HAP-1 (cell line): ENCODE results near the gene CIT.

Experiments
- DNase-seq, 2 experiments: peaks; one replicate each; pipeline ENCODE4 v3.0.0-alpha.2; 2016 to 2020; ENCODE audit warnings: low spot score in 2 of 2
- H3K27me3 ChIP-seq: fragments of 250-450 bp; sonication (Bioruptor Pico); 2 replicates; pipeline ENCODE4 v1.5.1; 2020; ENCODE audit warnings: low read depth, mild to moderate bottlenecking, moderate library complexity
- H3K36me3 ChIP-seq: fragments of 250-450 bp; sonication (Bioruptor Pico); replicated peaks from 2 replicates; pipeline ENCODE4 v1.5.1; 2020; ENCODE audit warnings: mild to moderate bottlenecking
- H3K4me1 ChIP-seq: fragments of 250-450 bp; sonication (Bioruptor Pico); 2 replicates; pipeline ENCODE4 v1.5.1; 2020; ENCODE audit warnings: mild to moderate bottlenecking
- H3K4me3 ChIP-seq: fragments of 250-450 bp; sonication (Bioruptor Pico); 2 replicates; pipeline ENCODE4 v1.5.1; 2020; ENCODE audit warnings: mild to moderate bottlenecking, moderate library complexity
- H3K9me3 ChIP-seq: fragments of 250-450 bp; sonication (Bioruptor Pico); 2 replicates; pipeline ENCODE4 v1.5.1; 2020; ENCODE audit warnings: mild to moderate bottlenecking, moderate library complexity
- in situ Hi-C: fragments of 300-500 bp; cut with MboI; formaldehyde crosslinking; loops from 3 replicates; pipeline ENCODE4 v1.14.3; 2020; ENCODE audit warnings: low sequenced_read_pairs, inconsistent platforms, mixed read lengths

Gene CIT

DNA sequence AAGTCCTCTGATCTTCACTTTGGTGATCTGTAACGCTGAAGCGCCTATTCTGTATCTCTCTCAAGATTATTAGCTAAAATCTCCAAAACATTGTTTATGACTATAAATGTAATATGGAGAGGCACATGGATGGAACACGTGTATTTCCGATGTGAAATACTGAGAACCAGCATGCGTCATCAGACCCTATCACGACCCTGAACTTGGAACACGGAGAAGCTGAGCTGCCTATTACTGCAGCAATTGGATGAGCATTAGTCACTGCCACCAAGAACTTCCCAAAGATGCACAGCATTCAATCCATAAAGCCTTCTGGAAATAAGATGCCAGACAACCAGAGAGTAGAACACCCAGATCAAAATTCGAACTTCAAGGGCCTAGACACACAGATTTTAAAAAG is 147.2 kb downstream of the CIT start:
- Histone ChIP-seq H3K9me3 (no peaks in the 10 kb centered on the region), H3K27me3 (no peaks in the 10 kb centered on the region), H3K4me3 (no peak overlapping the region), H3K4me1 (no peaks in the 10 kb centered on the region), H3K36me3 (peaks cover 56% of the 10 kb centered on the region)
- DNase-seq: no peak
- in situ Hi-C loops: no loop called here

DNA sequence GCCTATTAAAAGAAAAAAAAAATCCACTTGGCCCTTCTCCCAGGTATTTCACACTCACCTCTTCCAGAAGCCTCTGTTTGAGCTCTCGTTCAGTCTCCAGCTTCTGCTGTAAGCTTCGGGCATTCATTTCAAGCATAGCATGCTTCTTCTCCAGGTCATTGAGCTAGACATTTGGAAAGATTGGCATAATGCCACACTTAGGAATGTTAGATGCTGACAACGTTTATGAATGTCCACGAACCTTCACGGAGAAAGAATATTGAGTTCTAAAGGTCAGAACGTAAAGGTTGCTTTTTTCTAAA is 148.7 kb downstream of the CIT start:
- H3K4me3 ChIP-seq: no peak overlapping the region
- H3K9me3 ChIP-seq: no peaks in the 10 kb centered on the region
- H3K27me3 ChIP-seq: no peaks in the 10 kb centered on the region
- no peaks in the 10 kb centered on the region for H3K4me1 ChIP-seq
- in situ Hi-C loops: no loop called here
- peaks cover 45% of the 10 kb centered on the region for H3K36me3 ChIP-seq
- DNase-seq: no peak

DNA sequence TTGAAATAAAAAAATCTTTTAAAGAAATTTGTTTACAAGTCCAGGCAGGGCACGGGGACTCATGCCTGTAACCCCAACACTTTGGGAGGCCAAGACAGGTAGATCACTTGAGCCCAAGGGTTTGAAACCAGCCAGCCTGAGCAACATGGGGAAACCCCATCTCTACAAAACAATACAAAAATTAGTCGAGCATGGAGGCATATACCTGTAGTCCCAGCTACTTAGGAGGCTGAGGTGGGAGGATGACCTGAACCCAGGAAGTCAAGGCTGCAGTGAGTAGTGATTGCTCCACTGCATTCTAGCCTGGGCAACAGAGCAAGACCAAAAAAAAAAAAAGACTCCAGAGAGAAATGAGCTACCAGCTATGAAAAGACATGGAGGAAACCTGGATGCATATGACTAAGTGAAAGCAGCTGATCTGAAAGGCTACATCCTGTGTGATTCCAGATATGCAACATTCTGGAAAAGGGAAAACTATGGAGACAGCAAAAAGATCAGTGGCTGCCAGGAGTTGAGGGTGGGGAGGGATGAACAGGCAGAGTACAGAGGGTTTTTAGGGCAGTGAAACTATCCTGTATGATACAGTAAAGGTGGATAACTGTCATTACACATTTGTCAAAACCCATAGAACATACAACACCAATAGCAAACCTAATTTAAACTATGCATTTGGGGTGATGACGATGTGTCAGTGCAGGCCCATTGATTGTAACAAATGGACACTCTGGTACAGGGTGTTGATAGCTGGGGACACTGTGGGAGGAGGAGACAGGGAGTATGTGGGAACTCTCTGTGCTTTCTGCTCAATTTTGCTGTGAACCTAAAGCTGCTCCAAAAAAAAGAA is 149.3 kb downstream of the CIT start:
- no peak overlapping the region for H3K4me3 ChIP-seq
- DNase-seq: no peak
- H3K9me3 ChIP-seq: no peaks in the 10 kb centered on the region
- in situ Hi-C loops: no loop called here
- H3K4me1 ChIP-seq: no peaks in the 10 kb centered on the region
- peaks cover 45% of the 10 kb centered on the region for H3K36me3 ChIP-seq
- H3K27me3 ChIP-seq: no peaks in the 10 kb centered on the region

DNA sequence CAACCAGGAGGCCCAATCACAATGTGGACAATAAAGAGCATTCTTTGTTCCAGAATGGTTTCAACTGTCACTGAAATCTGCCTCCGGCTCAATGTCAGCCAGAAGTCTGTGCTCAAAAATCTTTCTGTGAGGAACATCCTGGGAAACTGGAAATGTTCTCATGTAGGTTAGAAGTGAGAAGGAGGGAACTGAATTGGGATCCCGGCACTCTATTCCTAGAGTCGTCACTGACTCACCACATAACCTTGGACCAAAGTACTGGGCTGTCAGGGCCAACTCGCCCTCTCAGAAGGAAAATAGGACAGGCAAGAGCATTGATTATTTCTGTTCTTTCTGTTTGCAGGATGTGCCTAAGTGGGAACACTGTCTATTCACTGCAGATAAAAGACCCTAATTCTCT is 151.6 kb downstream of the CIT start:
- Histone ChIP-seq H3K4me1 (no peaks in the 10 kb centered on the region), H3K9me3 (no peaks in the 10 kb centered on the region), H3K27me3 (no peaks in the 10 kb centered on the region), H3K4me3 (no peak overlapping the region), H3K36me3 (peaks cover 55% of the 10 kb centered on the region)
- DNase-seq: no peak
- in situ Hi-C loops: no loop called here

DNA sequence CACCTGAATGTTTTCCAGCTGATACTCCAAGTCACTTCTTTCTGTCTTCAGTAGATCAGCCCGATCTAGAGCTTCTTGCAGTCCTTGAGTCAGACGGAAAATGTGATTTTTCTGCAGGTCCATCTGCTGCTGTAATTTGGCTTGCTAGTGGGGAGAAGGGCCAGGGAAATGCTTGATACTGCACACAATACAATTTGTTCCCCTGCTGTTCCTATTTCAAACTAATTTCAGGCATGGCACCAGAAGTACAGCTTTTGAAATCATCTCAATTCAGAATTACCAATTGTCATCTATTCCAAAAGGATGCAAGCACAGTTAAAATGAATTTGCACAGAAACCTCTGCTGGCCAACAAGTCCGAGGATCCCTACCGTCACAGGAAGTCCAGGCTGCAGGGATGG is 155.8 kb downstream of the CIT start:
- no peak for DNase-seq
- Histone ChIP-seq H3K4me3 (no peak overlapping the region), H3K9me3 (no peaks in the 10 kb centered on the region), H3K36me3 (peaks cover 52% of the 10 kb centered on the region), H3K27me3 (no peaks in the 10 kb centered on the region), H3K4me1 (no peaks in the 10 kb centered on the region)
- in situ Hi-C loops: no loop called here

DNA sequence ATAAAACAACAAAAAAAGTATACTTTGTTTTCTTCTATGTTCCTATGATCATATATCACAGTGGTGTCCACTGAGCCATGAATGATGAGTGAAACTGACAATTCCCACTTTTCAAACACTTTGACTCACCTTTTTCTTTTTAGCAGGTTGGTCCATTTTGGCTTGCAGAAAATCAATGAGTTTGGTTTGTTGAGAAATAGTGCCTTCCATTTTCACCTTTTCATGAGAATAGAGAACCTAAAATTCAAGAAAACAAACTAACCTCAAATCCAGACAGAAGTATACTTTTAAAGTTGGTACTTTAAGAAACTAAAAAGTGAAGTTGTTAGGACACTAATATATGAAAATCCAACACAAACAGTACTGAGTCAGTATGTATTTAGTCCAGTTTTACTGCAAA is 156.8 kb downstream of the CIT start:
- DNase-seq: no peak
- no peaks in the 10 kb centered on the region for H3K4me1 ChIP-seq
- H3K36me3 ChIP-seq: peaks cover 53% of the 10 kb centered on the region
- H3K27me3 ChIP-seq: no peaks in the 10 kb centered on the region
- in situ Hi-C loops: no loop called here
- H3K4me3 ChIP-seq: no peak overlapping the region
- H3K9me3 ChIP-seq: no peaks in the 10 kb centered on the region

DNA sequence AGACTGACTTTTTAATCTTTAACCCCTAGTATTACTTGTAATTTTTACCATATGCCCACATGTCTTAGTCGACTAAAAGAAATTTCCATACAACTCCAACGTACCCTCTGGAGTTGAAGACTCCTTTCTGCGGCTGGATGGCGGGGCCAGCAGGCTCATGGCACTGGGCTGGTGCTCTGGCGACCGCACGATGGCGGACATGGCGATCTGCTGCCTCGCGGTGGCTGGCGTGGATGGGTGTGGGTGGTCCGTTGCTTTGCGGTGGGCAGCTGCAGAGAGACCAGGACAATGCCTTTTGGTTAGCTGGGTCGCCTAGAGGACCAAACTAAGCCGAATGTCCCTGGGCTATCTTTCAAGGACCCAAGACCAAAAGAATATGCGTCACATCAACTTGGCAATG is 159.0 kb downstream of the CIT start:
- H3K36me3 ChIP-seq: peaks cover 71% of the 10 kb centered on the region
- no peaks in the 10 kb centered on the region for H3K9me3 ChIP-seq
- H3K4me3 ChIP-seq: no peak overlapping the region
- no peaks in the 10 kb centered on the region for H3K4me1 ChIP-seq
- in situ Hi-C loops: no loop called here
- H3K27me3 ChIP-seq: no peaks in the 10 kb centered on the region
- no peak for DNase-seq

DNA sequence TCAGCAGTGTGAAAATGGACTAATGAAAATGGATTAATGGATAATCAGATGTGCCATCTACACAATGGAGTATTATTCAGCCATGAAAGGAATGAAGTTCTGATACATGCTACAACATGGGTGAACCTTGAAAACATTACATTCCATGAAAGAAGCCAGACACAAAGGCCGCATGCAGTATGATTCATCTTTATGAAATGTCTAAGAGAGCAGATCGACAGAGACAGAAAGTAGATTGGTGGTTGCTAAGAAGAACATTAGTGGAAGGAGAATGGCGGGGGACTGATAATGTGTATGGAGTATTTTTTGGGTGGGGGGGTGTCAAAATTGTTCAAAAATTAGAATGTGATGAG is 161.9 kb downstream of the CIT start:
- H3K4me1 ChIP-seq: no peaks in the 10 kb centered on the region
- no peak overlapping the region for H3K4me3 ChIP-seq
- in situ Hi-C loops: no loop called here
- no peaks in the 10 kb centered on the region for H3K9me3 ChIP-seq
- DNase-seq: no peak
- H3K36me3 ChIP-seq: peaks cover 84% of the 10 kb centered on the region
- H3K27me3 ChIP-seq: no peaks in the 10 kb centered on the region

DNA sequence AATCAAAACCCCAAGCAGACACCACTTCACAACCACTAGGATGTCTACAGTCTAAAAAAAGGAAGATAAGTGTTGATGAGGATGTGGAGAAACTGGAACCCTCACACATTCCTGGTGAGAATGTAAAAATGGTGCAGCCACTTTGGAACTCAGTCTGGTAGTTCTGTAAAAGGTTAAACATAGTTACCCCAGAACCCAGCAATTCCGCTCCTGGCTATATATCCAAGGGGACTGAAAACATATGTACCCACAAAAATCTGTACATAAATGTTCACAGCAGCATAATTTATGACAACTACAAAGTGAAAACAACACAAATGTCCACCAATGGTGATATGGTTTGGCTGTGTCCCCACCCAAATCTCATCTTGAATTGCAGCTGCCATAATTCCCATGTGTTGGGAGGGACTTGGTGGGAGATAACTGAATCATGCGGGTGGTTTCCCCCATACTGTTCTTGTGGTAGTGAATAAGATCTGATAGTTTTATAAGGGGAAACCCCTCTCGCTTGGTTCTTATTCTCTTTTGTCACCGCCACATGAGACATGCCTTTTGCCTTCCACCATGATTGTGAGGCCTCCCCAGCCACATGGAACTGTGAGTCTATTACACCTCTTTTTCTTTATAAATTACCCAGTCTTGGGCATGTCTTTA is 162.4 kb downstream of the CIT start:
- no peaks in the 10 kb centered on the region for H3K27me3 ChIP-seq
- no peak for DNase-seq
- no peaks in the 10 kb centered on the region for H3K9me3 ChIP-seq
- H3K4me1 ChIP-seq: no peaks in the 10 kb centered on the region
- in situ Hi-C loops: no loop called here
- H3K4me3 ChIP-seq: no peak overlapping the region
- H3K36me3 ChIP-seq: peaks cover 85% of the 10 kb centered on the region

DNA sequence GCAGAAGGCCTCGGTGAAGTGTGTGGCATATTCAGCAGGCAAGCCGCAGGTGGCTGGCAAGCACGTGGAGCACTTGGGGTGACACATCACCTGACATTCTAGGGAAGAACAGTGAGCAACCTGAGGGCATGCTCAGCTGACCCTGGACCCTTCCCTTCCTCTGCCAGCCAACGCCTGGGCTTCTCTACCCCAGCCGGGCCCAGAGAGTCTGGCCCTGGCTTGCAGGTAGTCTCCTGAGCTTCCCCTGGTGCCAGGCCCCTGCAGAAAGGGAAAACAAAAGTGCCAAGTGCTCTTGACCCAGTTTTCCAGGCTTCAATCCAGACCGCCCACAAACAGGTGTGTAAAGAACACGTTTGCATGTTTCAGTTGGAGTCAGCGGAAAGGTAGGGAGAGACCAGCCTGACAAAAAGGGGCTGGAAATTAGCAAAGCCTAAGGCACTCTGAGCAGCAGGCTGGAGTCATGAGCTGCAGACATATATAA is 163.5 kb downstream of the CIT start:
- no peaks in the 10 kb centered on the region for H3K27me3 ChIP-seq
- no peak for DNase-seq
- no peak overlapping the region for H3K4me3 ChIP-seq
- in situ Hi-C loops: no loop called here
- no peaks in the 10 kb centered on the region for H3K4me1 ChIP-seq
- H3K9me3 ChIP-seq: no peaks in the 10 kb centered on the region
- peaks cover 79% of the 10 kb centered on the region for H3K36me3 ChIP-seq

DNA sequence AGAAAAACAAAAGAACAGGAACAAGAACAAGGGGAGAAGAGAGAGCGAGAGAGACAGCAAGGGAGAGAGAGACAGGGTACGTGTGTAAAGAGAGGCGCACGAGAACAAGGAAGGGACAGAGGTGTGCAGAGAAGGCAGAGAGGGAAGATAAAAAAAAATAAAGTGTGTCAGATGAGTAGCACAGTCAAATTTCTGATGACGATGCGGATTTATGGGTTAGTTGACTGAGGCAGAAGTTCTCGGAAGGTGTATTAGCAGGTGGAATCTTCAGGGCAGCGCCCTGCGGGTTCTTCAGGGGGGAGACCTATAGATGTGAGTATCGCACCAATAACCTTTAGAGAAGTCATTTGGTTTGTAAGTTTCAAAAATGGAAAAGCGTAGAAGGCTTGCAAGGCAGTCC is 164.4 kb downstream of the CIT start:
- peaks cover 76% of the 10 kb centered on the region for H3K36me3 ChIP-seq

DNA sequence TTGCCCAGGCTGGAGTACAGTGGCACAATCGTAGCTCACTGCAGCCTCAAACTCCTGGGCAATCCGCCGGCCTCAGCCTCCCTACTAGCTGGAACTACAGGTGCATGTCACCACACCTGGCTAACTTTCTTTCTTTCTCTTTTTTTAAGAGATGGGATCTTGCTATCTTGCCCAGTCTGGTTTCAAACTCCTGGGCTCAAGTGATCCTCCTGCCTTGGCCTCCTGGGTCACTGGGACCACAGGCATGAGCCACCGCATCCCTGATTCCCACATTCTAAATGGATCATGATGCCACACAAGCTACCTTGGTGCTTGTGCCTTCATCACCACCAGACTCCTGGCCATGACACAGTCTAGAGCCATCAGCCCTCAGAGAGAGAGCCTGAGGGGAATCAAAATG is 165.4 kb downstream of the CIT start:
- peaks cover 77% of the 10 kb centered on the region for H3K36me3 ChIP-seq
- no peaks in the 10 kb centered on the region for H3K27me3 ChIP-seq
- no peak overlapping the region for H3K4me3 ChIP-seq
- no peaks in the 10 kb centered on the region for H3K9me3 ChIP-seq
- H3K4me1 ChIP-seq: no peaks in the 10 kb centered on the region
- DNase-seq: no peak
- in situ Hi-C loops: no loop called here

More for the DNA sequence above, 164.4 kb downstream of the CIT start:
- in situ Hi-C loops: no loop called here
- no peak for DNase-seq
- Histone ChIP-seq H3K4me3 (no peak overlapping the region), H3K9me3 (no peaks in the 10 kb centered on the region), H3K27me3 (no peaks in the 10 kb centered on the region), H3K4me1 (no peaks in the 10 kb centered on the region)

DNA sequence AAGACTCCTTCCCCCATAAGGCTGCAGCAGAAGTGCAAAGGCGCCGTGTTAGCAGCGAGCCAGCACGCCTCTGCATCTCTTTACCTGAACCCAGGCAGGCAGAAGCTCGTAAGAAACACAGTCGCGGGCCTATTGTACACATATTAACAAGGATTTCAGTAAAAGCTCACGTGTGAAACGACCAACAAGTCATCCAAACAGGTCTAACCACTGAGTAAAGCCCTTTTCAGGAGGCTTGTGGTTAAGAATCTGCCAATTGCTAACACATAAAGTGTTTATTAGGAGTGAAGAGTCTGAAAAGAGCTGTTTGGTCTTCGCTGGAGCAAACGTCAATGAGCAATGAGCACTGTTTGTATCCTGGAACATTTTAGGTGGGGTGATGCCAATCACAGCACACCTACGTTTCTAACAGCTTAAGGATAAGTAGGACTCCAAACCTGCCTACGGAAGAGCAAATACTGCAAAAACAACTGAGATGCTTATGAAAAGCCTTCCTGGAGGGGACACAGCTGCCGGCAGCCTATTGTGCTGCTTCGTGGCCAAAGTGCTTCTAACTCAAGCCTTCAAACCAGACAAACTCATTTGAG is 166.1 kb downstream of the CIT start:
- DNase-seq: no peak
- H3K36me3 ChIP-seq: peaks cover 78% of the 10 kb centered on the region
- H3K27me3 ChIP-seq: no peaks in the 10 kb centered on the region
- no peaks in the 10 kb centered on the region for H3K4me1 ChIP-seq
- in situ Hi-C loops: no loop called here
- H3K4me3 ChIP-seq: no peak overlapping the region
- no peaks in the 10 kb centered on the region for H3K9me3 ChIP-seq

DNA sequence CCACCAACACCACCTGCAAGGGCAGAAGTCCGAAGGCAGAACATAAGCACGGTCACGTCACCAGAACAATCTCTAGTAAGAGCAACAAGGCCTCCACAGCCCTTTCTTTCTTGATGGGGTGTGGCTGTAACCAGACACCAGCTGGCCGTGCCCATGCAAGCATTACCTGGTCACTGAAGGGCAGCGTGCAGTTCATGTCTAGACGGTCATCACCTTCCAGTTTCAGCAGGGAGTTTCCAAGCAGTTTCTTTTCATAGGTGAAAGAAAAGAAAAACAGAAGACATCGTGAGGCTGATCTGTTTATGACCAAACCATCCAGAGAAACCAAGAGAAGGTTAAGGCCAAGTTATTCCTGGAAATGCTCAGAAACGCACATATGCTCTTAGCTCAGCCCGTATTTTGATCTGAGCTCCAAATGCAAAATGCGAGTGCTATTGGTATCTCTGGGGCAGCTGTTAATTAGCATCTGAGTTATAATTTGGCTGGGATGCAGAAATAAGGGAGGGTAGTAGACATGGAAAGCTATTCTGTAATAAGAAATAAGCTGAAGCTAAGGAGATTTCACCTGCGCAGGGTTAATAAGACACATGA is 166.7 kb downstream of the CIT start:
- in situ Hi-C loops: no loop called here
- Histone ChIP-seq H3K9me3 (no peaks in the 10 kb centered on the region), H3K4me1 (no peaks in the 10 kb centered on the region), H3K36me3 (peaks cover 73% of the 10 kb centered on the region), H3K4me3 (no peak overlapping the region), H3K27me3 (no peaks in the 10 kb centered on the region)
- no peak for DNase-seq
